Measurements from ENCODE around the gene NSRP1.
"Not testable (repeated sequence)": the region's sequence is repeated elsewhere in the genome, so short reads cannot be mapped to it uniquely, and the experiment has no call there.

The NSRP1 gene

GRCh38 chr17:30188211-30188939 is 71.8 kb downstream of the NSRP1 start:
- DNase-seq = no peak

GRCh38 chr17:30191072-30191471 is 74.5 kb downstream of the NSRP1 start:
- DNase-seq = no peak

GRCh38 chr17:30196504-30196903 is 79.9 kb downstream of the NSRP1 start:
- no peak for DNase-seq

GRCh38 chr17:30197416-30197815 is 80.8 kb downstream of the NSRP1 start:
- no peak for DNase-seq

GRCh38 chr17:30199600-30199999 is 83.0 kb downstream of the NSRP1 start:
- no peak for DNase-seq

GRCh38 chr17:30200106-30200505 is 83.5 kb downstream of the NSRP1 start:
- DNase-seq = no peak

GRCh38 chr17:30200656-30201055 is 84.0 kb downstream of the NSRP1 start:
- not testable (repeated sequence) for DNase-seq

GRCh38 chr17:30203471-30203981 is 86.9 kb downstream of the NSRP1 start:
- DNase-seq = no peak

- no peak for DNase-seq
Measured at GRCh38 chr17:30207655-30208054, 91.0 kb downstream of the NSRP1 start.

- DNase-seq = no peak
Measured at GRCh38 chr17:30208214-30208613, 91.6 kb downstream of the NSRP1 start.

GRCh38 chr17:30209930-30210329 is 93.3 kb downstream of the NSRP1 start:
- DNase-seq = no peak

- DNase-seq = no peak
Measured at GRCh38 chr17:30210366-30210765, 93.8 kb downstream of the NSRP1 start.

GRCh38 chr17:30210901-30211300 is 94.3 kb downstream of the NSRP1 start:
- DNase-seq = no peak

GRCh38 chr17:30211371-30211770 is 94.8 kb downstream of the NSRP1 start:
- DNase-seq = no peak

- DNase-seq = no peak
Measured at GRCh38 chr17:30212750-30213149, 96.1 kb downstream of the NSRP1 start.

GRCh38 chr17:30217054-30217453 is 100.4 kb downstream of the NSRP1 start:
- no peak for DNase-seq

GRCh38 chr17:30217746-30218245 is 101.2 kb downstream of the NSRP1 start:
- no peak for DNase-seq

GRCh38 chr17:30218799-30219198 is 102.2 kb downstream of the NSRP1 start:
- no peak for DNase-seq

GRCh38 chr17:30219315-30219714 is 102.7 kb downstream of the NSRP1 start:
- no peak for DNase-seq

GRCh38 chr17:30219833-30220232 is 103.2 kb downstream of the NSRP1 start:
- DNase-seq = no peak

GRCh38 chr17:30220414-30220813 is 103.8 kb downstream of the NSRP1 start:
- DNase-seq = no peak

GRCh38 chr17:30221346-30221745 is 104.7 kb downstream of the NSRP1 start:
- no peak for DNase-seq

- no peak for DNase-seq
Measured at GRCh38 chr17:30222251-30222650, 105.6 kb downstream of the NSRP1 start.

- DNase-seq = no peak
Measured at GRCh38 chr17:30222721-30223175, 106.1 kb downstream of the NSRP1 start.

All from activated CD8-positive, alpha-beta memory T cell treated with anti-CD3 and anti-CD28 coated beads, Interleukin-2, amount 50 U/mL, for 4 hours (primary cell).